ENCODE data around the gene UBN1.
A peak's percentile ranks its signal among the peaks of the same experiment; 100 is the strongest.

The UBN1 gene

GRCh38 chr16:4799171-4799855 lies 48.0 kb upstream of the UBN1 start:
- no peak overlapping the region for H2AFZ ChIP-seq (ENCODE audit: low read depth, low read length, severe bottlenecking)
- no peaks in the 10 kb centered on the region for H4K20me1 ChIP-seq (ENCODE audit: low read depth, low read length)
- H3F3A ChIP-seq (ENCODE audit: insufficient read depth), result peaks cover 8% of the 10 kb centered on the region
- H3K27ac ChIP-seq (ENCODE audit: low read depth, low read length), result no peak overlapping the region
- H3K9ac ChIP-seq (ENCODE audit: low read length), result no peak overlapping the region
- no peak overlapping the region for H3K4me3 ChIP-seq (ENCODE audit: insufficient read depth, low read length, poor library complexity, severe bottlenecking)
- TF ChIP-seq EZH2phosphoT487 (conservative IDR thresholded peaks at IDR 0.05; ENCODE audit: low read length) (no peak), CTCF (IDR thresholded peaks at IDR 0.05; ENCODE audit: insufficient read depth, low read length, poor library complexity, severe bottlenecking) (no peak)
- H3K79me2 ChIP-seq (ENCODE audit: insufficient read depth, low read length), result no peaks in the 10 kb centered on the region
- no peaks in the 10 kb centered on the region for H3K9me2 ChIP-seq (replicated peaks; ENCODE audit: insufficient read depth, low read length)
- H3K36me3 ChIP-seq (ENCODE audit: low read length), result no peaks in the 10 kb centered on the region
- no peak overlapping the region for H3K4me2 ChIP-seq (ENCODE audit: low read depth, low read length, poor library complexity, severe bottlenecking)
- no peaks in the 10 kb centered on the region for H3K9me3 ChIP-seq (ENCODE audit: insufficient read depth, low read length)
- no peaks in the 10 kb centered on the region for H3K27me3 ChIP-seq (ENCODE audit: low read length)

- Histone ChIP-seq H3K27me3 (ENCODE audit: low read length) (no peaks in the 10 kb centered on the region), H3K36me3 (ENCODE audit: low read length) (no peaks in the 10 kb centered on the region), H3F3A (ENCODE audit: insufficient read depth) (peaks cover 8% of the 10 kb centered on the region), H3K79me2 (ENCODE audit: insufficient read depth, low read length) (no peaks in the 10 kb centered on the region), H4K20me1 (ENCODE audit: low read depth, low read length) (no peaks in the 10 kb centered on the region), H3K9me3 (ENCODE audit: insufficient read depth, low read length) (no peaks in the 10 kb centered on the region), H3K4me3 (ENCODE audit: insufficient read depth, low read length, poor library complexity, severe bottlenecking) (no peak overlapping the region), H3K27ac (ENCODE audit: low read depth, low read length) (no peak overlapping the region), H2AFZ (ENCODE audit: low read depth, low read length, severe bottlenecking) (no peak overlapping the region), H3K9me2 (replicated peaks; ENCODE audit: insufficient read depth, low read length) (no peaks in the 10 kb centered on the region), H3K4me2 (ENCODE audit: low read depth, low read length, poor library complexity, severe bottlenecking) (no peak overlapping the region), H3K9ac (ENCODE audit: low read length) (no peak overlapping the region)
- no peak for TF ChIP-seq CTCF (IDR thresholded peaks at IDR 0.05; ENCODE audit: insufficient read depth, low read length, poor library complexity, severe bottlenecking)
- no peak for TF ChIP-seq EZH2phosphoT487 (conservative IDR thresholded peaks at IDR 0.05; ENCODE audit: low read length)
Observed at GRCh38 chr16:4800290-4801041, 46.8 kb upstream of the UBN1 start.

GRCh38 chr16:4801051-4801961 lies 46.0 kb upstream of the UBN1 start:
- Histone ChIP-seq H3F3A (ENCODE audit: insufficient read depth) (peaks cover 8% of the 10 kb centered on the region), H3K36me3 (ENCODE audit: low read length) (no peaks in the 10 kb centered on the region), H3K9me3 (ENCODE audit: insufficient read depth, low read length) (no peaks in the 10 kb centered on the region), H4K20me1 (ENCODE audit: low read depth, low read length) (no peaks in the 10 kb centered on the region), H3K27me3 (ENCODE audit: low read length) (no peaks in the 10 kb centered on the region), H3K79me2 (ENCODE audit: insufficient read depth, low read length) (no peaks in the 10 kb centered on the region), H3K9ac (ENCODE audit: low read length) (peak overlapping the region; percentile 66), H3K4me3 (ENCODE audit: insufficient read depth, low read length, poor library complexity, severe bottlenecking) (peak overlapping the region; percentile 96), H2AFZ (ENCODE audit: low read depth, low read length, severe bottlenecking) (peak overlapping the region; percentile 67), H3K9me2 (replicated peaks; ENCODE audit: insufficient read depth, low read length) (no peaks in the 10 kb centered on the region), H3K4me2 (ENCODE audit: low read depth, low read length, poor library complexity, severe bottlenecking) (peak overlapping the region; percentile 92), H3K27ac (ENCODE audit: low read depth, low read length) (peak overlapping the region; percentile 77; the same call in 1 of the 2 replicates)
- TF ChIP-seq CTCF (IDR thresholded peaks at IDR 0.05; ENCODE audit: insufficient read depth, low read length, poor library complexity, severe bottlenecking) (no peak), EZH2phosphoT487 (conservative IDR thresholded peaks at IDR 0.05; ENCODE audit: low read length) (no peak)

All from SU-DHL-6 (cell line).